Colonic mucosa (tissue), 4 donors: ENCODE data around the gene GOLPH3L. TPM values are rescaled to one million over a fixed set of nuclear protein-coding genes. Genes with fewer than 3 reads are reported as not detected.
"Not testable (repeated sequence)": the region's sequence is repeated elsewhere in the genome, so short reads cannot be mapped to it uniquely, and the experiment has no call there.

Experiments used
- DNase-seq: peaks from one replicate; pipeline ENCODE4 v3.0.0-alpha.2; 2020
- H3K27ac ChIP-seq: fragments of 200-600 bp; one replicate; pipeline ENCODE4 v1.8.0; 2021
- H3K27me3 ChIP-seq: fragments of 200-600 bp; one replicate; pipeline ENCODE4 v1.8.0; 2021
- H3K36me3 ChIP-seq: fragments of 200-600 bp; one replicate; pipeline ENCODE4 v1.8.0; 2021
- H3K4me1 ChIP-seq: fragments of 200-600 bp; one replicate; pipeline ENCODE4 v1.8.0; 2021; ENCODE audit warnings: mild to moderate bottlenecking
- H3K4me3 ChIP-seq: fragments of 200-600 bp; one replicate; pipeline ENCODE4 v1.8.0; 2021
- H3K9ac ChIP-seq, 2 donors: one replicate each; pipeline ENCODE4 v1.7.0; 2013; ENCODE audit warnings: control low read depth in 2 of 2, low read depth in 2 of 2, low read length in 2 of 2
- H3K9me3 ChIP-seq: fragments of 200-600 bp; one replicate; pipeline ENCODE4 v1.8.0; 2021
- CTCF ChIP-seq: fragments of 200-600 bp; IDR thresholded peaks from one replicate; pipeline ENCODE4 v1.8.0; 2022; ENCODE audit warnings: antibody characterized with exemption, mild to moderate bottlenecking
- intact Hi-C: fragments of 100-400 bp; cut with DNase I; formaldehyde crosslinking; loops from one replicate; pipeline ENCODE4 v1.14.1; 2022
- total RNA-seq, 2 donors: library from RNA; stranded (reverse); fragmentation: NEBNext Ultra II Directional in 1 of 2; extraction: Animal tissue kit (Norgen Biotek cat#: 25700) in 1 of 2; gene quantifications; one replicate each; pipeline ENCODE4 v1.2.1, GENCODE V29; 2021
- donor health status: healthy.
- donor health status: DM: no; HTN: no; CAD: no.
- donor health status: DM: no; HTN: no; CAD: no.

Gene GOLPH3L
- total RNA-seq, 2 donors from 2014 or later: 70.0 to 101 TPM

- Histone ChIP-seq H3K36me3 (no peaks in the 10 kb centered on the region), H3K9me3 (no peaks in the 10 kb centered on the region), H3K9ac (no peak overlapping the region), H3K27ac (peak overlapping the region; percentile 91), H3K4me1 (peaks cover 24% of the 10 kb centered on the region), H3K27me3 (no peaks in the 10 kb centered on the region), H3K4me3 (no peak overlapping the region)
- no peak for DNase-seq
- no peak for TF ChIP-seq CTCF
- intact Hi-C loops: no loop called here
Measured at GRCh38 chr1:150609732-150610131, 87.2 kb downstream of the GOLPH3L start.

- TF ChIP-seq CTCF: no peak
- Histone ChIP-seq H3K27ac (no peak overlapping the region), H3K9me3 (no peaks in the 10 kb centered on the region), H3K4me1 (peaks cover 11% of the 10 kb centered on the region), H3K36me3 (no peaks in the 10 kb centered on the region), H3K9ac (no peak overlapping the region), H3K27me3 (no peaks in the 10 kb centered on the region), H3K4me3 (no peak overlapping the region)
- intact Hi-C loops: no loop called here
- no peak for DNase-seq
Measured at GRCh38 chr1:150606463-150607142, 90.4 kb downstream of the GOLPH3L start.

DNA sequence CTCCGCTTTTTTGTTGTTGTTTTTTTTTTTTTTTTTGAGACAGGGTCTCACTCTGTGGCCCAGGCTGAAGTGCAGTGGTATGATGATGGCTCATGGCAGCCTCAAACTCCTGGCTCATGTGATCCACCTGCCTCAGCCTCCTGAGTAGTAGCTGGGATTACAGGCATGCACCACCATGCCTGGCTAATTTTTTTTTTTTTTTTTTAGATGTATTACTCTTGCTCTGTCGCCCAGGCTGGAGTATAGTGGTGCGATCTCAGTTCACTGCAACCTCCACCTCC lies 91.6 kb downstream of the GOLPH3L start:
- H3K9ac ChIP-seq, H3K27me3 ChIP-seq, DNase-seq, H3K4me3 ChIP-seq, intact Hi-C loops, H3K9me3 ChIP-seq, H3K36me3 ChIP-seq, H3K4me1 ChIP-seq, H3K27ac ChIP-seq: not testable (repeated sequence)

DNA sequence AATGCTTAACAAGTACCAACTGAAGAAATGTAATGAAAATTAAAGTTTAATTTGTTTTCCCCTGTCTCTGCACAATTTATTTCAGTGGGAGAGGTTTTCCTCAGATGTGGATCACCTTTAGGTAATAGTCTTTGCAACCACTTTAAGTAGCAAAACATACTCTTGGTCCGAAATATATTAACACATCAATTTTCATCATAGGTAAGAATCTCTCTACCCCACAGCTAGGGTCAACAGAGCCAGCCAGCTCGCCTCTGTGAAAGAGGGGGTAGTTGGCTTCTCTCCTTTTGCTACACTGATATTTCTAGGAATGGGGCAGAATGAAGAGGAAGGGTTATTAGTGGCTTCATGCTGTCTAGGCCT lies 92.7 kb downstream of the GOLPH3L start:
- DNase-seq: no peak
- Histone ChIP-seq H3K36me3 (no peaks in the 10 kb centered on the region), H3K9me3 (no peaks in the 10 kb centered on the region), H3K4me1 (no peaks in the 10 kb centered on the region), H3K4me3 (no peak overlapping the region), H3K27me3 (no peaks in the 10 kb centered on the region), H3K27ac (peak overlapping the region; percentile 80), H3K9ac (no peak overlapping the region)
- TF ChIP-seq CTCF: no peak
- intact Hi-C loops: no loop called here

DNA sequence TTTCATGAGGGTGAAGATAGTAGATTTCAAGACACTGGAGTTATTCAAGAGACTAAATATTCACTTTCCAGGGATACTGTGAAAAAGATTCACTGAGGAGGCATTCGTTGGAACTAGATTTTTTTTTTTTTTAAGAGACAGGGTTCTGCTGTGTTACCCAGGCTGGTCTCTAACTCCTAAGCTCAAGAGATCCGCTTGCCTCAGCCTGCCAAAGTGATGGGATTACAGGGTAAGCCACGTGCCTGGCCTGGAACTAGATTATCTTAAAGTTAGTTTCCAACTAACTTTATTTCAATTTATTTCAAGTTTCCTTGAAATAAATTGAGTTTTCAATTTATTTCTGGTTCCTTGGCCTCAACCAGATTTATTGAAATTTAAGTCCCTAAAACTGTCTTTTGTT lies 93.2 kb downstream of the GOLPH3L start:
- Histone ChIP-seq H3K36me3 (no peaks in the 10 kb centered on the region), H3K27me3 (no peaks in the 10 kb centered on the region), H3K9me3 (no peaks in the 10 kb centered on the region), H3K9ac (no peak overlapping the region), H3K4me3 (no peak overlapping the region), H3K4me1 (no peaks in the 10 kb centered on the region), H3K27ac (no peak overlapping the region)
- TF ChIP-seq CTCF: no peak
- intact Hi-C loops: no loop called here
- no peak for DNase-seq

DNA sequence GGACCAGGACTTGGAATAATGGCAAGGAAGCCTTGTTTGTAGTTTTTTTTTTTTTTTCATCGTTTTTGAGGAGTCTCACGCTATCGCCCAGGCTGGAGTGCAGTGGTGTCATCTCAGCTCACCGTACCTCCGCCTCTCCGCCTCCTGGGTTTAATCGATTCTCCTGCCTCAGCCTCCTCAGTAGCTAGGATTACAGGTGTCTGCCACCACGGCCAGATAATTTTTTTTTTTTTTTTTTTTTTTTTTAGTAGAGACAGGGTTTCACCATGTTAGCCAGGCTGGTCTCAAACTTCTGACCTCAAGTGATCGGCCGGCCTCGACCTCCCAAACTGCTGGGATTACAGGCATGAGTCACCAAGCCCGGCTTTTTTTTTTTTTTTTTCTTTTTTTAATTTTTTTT lies 94.6 kb downstream of the GOLPH3L start:
- H3K36me3 ChIP-seq, intact Hi-C loops, H3K4me1 ChIP-seq, H3K4me3 ChIP-seq, H3K27me3 ChIP-seq, H3K27ac ChIP-seq, H3K9ac ChIP-seq, DNase-seq, H3K9me3 ChIP-seq: not testable (repeated sequence)

GRCh38 chr1:150601540-150601939 lies 95.4 kb downstream of the GOLPH3L start:
- intact Hi-C loops: no loop called here
- Histone ChIP-seq H3K9me3 (no peaks in the 10 kb centered on the region), H3K36me3 (no peaks in the 10 kb centered on the region), H3K27ac (no peak overlapping the region), H3K4me3 (no peak overlapping the region), H3K27me3 (no peaks in the 10 kb centered on the region), H3K4me1 (no peaks in the 10 kb centered on the region), H3K9ac (no peak overlapping the region)
- TF ChIP-seq CTCF: no peak
- DNase-seq: no peak

DNA sequence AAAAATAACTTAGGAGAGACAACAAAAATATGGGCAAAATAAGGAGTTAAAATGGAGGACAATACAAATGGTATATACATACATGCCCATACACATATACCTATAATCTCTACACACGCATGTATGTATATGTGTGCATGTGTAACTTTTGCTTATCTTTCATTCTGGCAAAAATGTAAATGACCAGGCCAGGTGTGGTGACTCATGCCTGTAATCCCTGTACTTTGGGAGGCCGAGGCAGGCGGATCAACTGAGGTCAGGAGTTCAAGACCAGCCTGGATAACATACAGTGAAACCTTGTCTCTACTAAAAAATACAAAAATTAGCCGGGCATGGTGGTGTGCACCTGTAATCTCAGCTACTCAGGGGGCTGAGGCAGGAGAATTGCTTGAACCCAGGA lies 98.6 kb downstream of the GOLPH3L start:
- H3K9me3 ChIP-seq, DNase-seq, H3K27me3 ChIP-seq, H3K4me1 ChIP-seq, H3K36me3 ChIP-seq, H3K9ac ChIP-seq, H3K4me3 ChIP-seq, intact Hi-C loops, H3K27ac ChIP-seq: not testable (repeated sequence)
